Osteocyte (in vitro differentiated cells): ENCODE data around the gene PEMT. TPM values are rescaled to one million over a fixed set of nuclear protein-coding genes. Genes with fewer than 3 reads are reported as not detected.

ENCODE experiments used
- DNase-seq: peaks from one replicate; pipeline ENCODE4 v3.0.0; 2021; ENCODE audit warnings: mixed read lengths; ENCODE audit not compliant: unreplicated experiment; ENCODE audit errors: extremely low spot score
- H3K27ac Mint-ChIP-seq: one replicate; pipeline ENCODE4 v1.8.0; 2021; ENCODE audit warnings: mild to moderate bottlenecking, mixed read lengths; ENCODE audit not compliant: unreplicated experiment
- H3K27me3 Mint-ChIP-seq: one replicate; pipeline ENCODE4 v1.8.0; 2021; ENCODE audit warnings: mixed read lengths; ENCODE audit not compliant: unreplicated experiment
- H3K36me3 Mint-ChIP-seq: one replicate; pipeline ENCODE4 v1.8.0; 2021; ENCODE audit warnings: mixed read lengths; ENCODE audit not compliant: unreplicated experiment
- H3K4me1 Mint-ChIP-seq: one replicate; pipeline ENCODE4 v1.8.0; 2021; ENCODE audit warnings: mixed read lengths; ENCODE audit not compliant: unreplicated experiment
- H3K4me3 Mint-ChIP-seq: one replicate; pipeline ENCODE4 v1.8.0; 2021; ENCODE audit warnings: mild to moderate bottlenecking, moderate library complexity, mixed read lengths; ENCODE audit not compliant: unreplicated experiment
- H3K9me3 Mint-ChIP-seq: one replicate; pipeline ENCODE4 v1.8.0; 2021; ENCODE audit warnings: mixed read lengths; ENCODE audit not compliant: unreplicated experiment
- total RNA-seq: library from RNA; stranded (reverse); gene quantifications from 2 replicates; pipeline ENCODE4 v1.2.1, GENCODE V29; 2021
- TF ChIP-seq, protein P1 (sequence below): fragments of 200-600 bp; sonication (generic); IDR thresholded peaks from 2 replicates; pipeline ENCODE4 v1.5.0; 2021; ENCODE audit warnings: antibody characterized with exemption, mild to moderate bottlenecking, moderate library complexity

PEMT gene
- total RNA-seq, 1 donor from 2014 or later = 25.6 TPM

DNA sequence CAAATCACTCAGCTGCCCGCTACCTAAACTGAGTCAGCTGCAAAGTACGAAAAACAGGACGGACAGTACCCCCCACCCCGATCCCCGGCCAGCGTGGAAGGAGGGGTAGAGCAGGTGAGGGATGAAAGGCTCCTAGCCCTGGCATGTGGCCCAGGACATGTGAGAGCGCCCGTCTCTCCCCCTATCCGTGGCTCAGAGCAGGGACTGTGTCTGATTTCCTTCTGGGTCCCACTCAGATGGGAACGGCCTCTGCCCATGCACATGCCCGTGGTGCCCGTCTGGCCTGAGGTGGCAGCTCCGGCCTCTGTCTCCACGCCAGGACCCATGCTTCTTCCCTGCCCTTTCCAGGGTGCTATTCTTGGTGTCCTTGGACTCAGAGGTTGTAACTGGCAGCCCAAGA, 65.1 kb downstream of the PEMT start:
- no peak overlapping the region for H3K27ac Mint-ChIP-seq
- H3K4me1 Mint-ChIP-seq = peaks cover 16% of the 10 kb centered on the region
- TF ChIP-seq, protein P1, sequence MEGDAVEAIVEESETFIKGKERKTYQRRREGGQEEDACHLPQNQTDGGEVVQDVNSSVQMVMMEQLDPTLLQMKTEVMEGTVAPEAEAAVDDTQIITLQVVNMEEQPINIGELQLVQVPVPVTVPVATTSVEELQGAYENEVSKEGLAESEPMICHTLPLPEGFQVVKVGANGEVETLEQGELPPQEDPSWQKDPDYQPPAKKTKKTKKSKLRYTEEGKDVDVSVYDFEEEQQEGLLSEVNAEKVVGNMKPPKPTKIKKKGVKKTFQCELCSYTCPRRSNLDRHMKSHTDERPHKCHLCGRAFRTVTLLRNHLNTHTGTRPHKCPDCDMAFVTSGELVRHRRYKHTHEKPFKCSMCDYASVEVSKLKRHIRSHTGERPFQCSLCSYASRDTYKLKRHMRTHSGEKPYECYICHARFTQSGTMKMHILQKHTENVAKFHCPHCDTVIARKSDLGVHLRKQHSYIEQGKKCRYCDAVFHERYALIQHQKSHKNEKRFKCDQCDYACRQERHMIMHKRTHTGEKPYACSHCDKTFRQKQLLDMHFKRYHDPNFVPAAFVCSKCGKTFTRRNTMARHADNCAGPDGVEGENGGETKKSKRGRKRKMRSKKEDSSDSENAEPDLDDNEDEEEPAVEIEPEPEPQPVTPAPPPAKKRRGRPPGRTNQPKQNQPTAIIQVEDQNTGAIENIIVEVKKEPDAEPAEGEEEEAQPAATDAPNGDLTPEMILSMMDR = no peak
- H3K9me3 Mint-ChIP-seq = no peaks in the 10 kb centered on the region
- H3K36me3 Mint-ChIP-seq = no peaks in the 10 kb centered on the region
- DNase-seq = no peak
- H3K27me3 Mint-ChIP-seq = no peaks in the 10 kb centered on the region
- no peak overlapping the region for H3K4me3 Mint-ChIP-seq

GRCh38 chr17:17525956-17526355, 65.6 kb downstream of the PEMT start:
- Mint-ChIP-seq H3K27ac (no peak overlapping the region), H3K4me1 (peaks cover 16% of the 10 kb centered on the region), H3K9me3 (no peaks in the 10 kb centered on the region), H3K27me3 (no peaks in the 10 kb centered on the region), H3K4me3 (no peak overlapping the region), H3K36me3 (no peaks in the 10 kb centered on the region)
- TF ChIP-seq, protein P1 = no peak
- DNase-seq = no peak

DNA sequence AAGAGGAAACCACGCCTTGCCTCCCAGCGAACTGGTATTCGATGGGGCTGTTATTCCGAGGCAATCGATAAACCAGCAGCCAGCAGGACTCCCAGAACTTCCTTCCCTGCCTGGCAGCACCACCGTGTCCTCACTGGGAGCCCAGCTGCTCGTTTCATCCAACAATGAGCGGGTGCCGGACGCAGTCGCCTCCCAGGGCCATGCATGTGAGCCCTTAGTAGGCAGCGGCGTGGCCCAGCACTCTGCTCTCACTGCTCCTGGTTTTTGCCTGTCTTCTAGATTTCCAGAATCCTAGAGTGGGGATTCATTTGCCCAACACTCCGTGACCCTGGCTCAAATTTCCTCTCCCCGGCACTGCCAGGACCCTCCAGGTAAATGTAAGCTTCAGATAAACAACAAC, 66.2 kb downstream of the PEMT start:
- Mint-ChIP-seq H3K4me1 (peaks cover 16% of the 10 kb centered on the region), H3K27ac (no peak overlapping the region), H3K9me3 (no peaks in the 10 kb centered on the region), H3K4me3 (no peak overlapping the region), H3K27me3 (no peaks in the 10 kb centered on the region), H3K36me3 (no peaks in the 10 kb centered on the region)
- no peak for DNase-seq
- TF ChIP-seq, protein P1 = no peak

GRCh38 chr17:17523731-17524490, 67.6 kb downstream of the PEMT start:
- Mint-ChIP-seq H3K9me3 (no peaks in the 10 kb centered on the region), H3K27me3 (no peaks in the 10 kb centered on the region), H3K36me3 (no peaks in the 10 kb centered on the region), H3K27ac (no peak overlapping the region), H3K4me3 (no peak overlapping the region), H3K4me1 (peaks cover 16% of the 10 kb centered on the region)
- TF ChIP-seq, protein P1 = no peak
- no peak for DNase-seq

GRCh38 chr17:17523001-17523730, 68.3 kb downstream of the PEMT start:
- Mint-ChIP-seq H3K4me3 (no peak overlapping the region), H3K36me3 (no peaks in the 10 kb centered on the region), H3K9me3 (no peaks in the 10 kb centered on the region), H3K27ac (no peak overlapping the region), H3K27me3 (no peaks in the 10 kb centered on the region), H3K4me1 (peaks cover 16% of the 10 kb centered on the region)
- DNase-seq = no peak
- TF ChIP-seq, protein P1 = no peak
